ENCODE data around the gene POLH.

GRCh38 chr6:43624786-43625288, 48.9 kb downstream of the POLH start:
- TF ChIP-seq EZH2 (IDR thresholded peaks at IDR 0.05; ENCODE audit: borderline replicate concordance, low read depth, low read length, severe bottlenecking) = no peak
- no peak for TF ChIP-seq POLR2AphosphoS5 (IDR thresholded peaks at IDR 0.05; ENCODE audit: insufficient read depth, low read depth, low read length)
- TF ChIP-seq, protein P1, sequence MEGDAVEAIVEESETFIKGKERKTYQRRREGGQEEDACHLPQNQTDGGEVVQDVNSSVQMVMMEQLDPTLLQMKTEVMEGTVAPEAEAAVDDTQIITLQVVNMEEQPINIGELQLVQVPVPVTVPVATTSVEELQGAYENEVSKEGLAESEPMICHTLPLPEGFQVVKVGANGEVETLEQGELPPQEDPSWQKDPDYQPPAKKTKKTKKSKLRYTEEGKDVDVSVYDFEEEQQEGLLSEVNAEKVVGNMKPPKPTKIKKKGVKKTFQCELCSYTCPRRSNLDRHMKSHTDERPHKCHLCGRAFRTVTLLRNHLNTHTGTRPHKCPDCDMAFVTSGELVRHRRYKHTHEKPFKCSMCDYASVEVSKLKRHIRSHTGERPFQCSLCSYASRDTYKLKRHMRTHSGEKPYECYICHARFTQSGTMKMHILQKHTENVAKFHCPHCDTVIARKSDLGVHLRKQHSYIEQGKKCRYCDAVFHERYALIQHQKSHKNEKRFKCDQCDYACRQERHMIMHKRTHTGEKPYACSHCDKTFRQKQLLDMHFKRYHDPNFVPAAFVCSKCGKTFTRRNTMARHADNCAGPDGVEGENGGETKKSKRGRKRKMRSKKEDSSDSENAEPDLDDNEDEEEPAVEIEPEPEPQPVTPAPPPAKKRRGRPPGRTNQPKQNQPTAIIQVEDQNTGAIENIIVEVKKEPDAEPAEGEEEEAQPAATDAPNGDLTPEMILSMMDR (IDR thresholded peaks at IDR 0.05; ENCODE audit: extremely low read depth in 1 of 2, insufficient read depth in 1 of 2, low read depth in 1 of 2, low read length in 2 of 2) = no peak
- TF ChIP-seq MYC (IDR thresholded peaks at IDR 0.05; ENCODE audit: low read depth, low read length) = no peak
